Epithelial cell of proximal tubule (primary cell): Measurements from ENCODE around the gene SMAD3. TPM values are rescaled to one million over a fixed set of nuclear protein-coding genes. Genes with fewer than 3 reads are reported as not detected.

ENCODE experiments used
- DNase-seq: peaks from one replicate; pipeline ENCODE4 v3.0.0-alpha.2; 2011; ENCODE audit warnings: low read depth
- H3K4me3 ChIP-seq: 2 replicates; pipeline ENCODE4 v1.5.1; 2011; ENCODE audit warnings: low read depth, mild to moderate bottlenecking, low read length
- total RNA-seq: library from RNA; depleted of rRNA; stranded (reverse); fragments of >200 nt; gene quantifications from 2 replicates; pipeline ENCODE4 v1.2.3, GENCODE V29; 2015
- TF ChIP-seq, protein P1 (sequence below): conservative IDR thresholded peaks from 2 replicates; pipeline ENCODE4 v1.5.1; 2012; ENCODE audit warnings: low read depth, mild to moderate bottlenecking, low read length

The SMAD3 gene
- total RNA-seq, 1 donor from 2014 or later = 97.4 TPM

DNA sequence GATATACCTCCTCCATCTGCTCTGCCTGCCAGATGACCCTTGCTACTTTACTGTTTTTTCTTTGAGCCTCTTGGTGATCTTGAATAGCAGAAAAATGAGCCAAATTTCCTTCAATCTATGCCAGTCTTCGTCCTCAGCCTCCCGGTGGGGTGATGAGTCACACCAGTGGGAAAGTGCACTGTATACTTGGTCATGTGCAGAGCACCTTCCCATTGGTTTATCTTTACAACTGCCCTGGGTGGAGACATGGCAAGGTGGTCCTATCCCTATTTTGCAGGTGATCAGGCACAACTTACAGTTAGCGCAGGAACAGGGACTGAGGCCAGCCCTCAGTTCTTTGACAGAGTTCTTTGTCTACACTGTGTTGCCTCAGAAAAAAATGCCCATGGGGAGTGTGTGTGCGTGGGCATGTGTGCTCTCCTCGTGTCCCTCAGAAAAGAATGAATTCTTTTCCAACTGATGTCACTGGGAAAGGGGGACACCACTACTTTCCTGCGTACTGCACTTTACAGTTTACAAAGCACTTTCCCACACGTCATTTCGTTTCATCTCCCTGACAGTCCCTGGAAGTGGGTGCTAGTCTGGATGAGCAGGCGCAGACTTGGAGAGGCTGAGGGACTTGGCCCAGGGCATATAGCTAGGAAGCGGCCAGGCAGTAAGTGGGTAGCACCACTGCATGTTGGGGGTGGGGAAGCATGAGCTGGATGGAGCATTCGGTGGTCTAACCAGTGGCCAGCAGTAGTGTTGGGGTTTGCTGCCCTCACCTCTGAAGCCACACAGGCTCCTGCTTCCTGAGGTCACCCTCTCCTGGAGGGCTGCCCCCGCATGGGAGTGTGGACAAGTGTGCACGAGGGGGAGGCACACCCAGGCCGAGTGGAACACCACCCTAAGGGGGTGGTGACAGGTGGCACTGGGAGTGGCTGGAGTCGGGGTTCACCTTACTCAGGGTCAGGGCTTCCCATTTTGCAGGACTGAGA is 24.1 kb downstream of the SMAD3 start:
- DNase-seq = no peak
- H3K4me3 ChIP-seq = no peak overlapping the region
- TF ChIP-seq, protein P1, sequence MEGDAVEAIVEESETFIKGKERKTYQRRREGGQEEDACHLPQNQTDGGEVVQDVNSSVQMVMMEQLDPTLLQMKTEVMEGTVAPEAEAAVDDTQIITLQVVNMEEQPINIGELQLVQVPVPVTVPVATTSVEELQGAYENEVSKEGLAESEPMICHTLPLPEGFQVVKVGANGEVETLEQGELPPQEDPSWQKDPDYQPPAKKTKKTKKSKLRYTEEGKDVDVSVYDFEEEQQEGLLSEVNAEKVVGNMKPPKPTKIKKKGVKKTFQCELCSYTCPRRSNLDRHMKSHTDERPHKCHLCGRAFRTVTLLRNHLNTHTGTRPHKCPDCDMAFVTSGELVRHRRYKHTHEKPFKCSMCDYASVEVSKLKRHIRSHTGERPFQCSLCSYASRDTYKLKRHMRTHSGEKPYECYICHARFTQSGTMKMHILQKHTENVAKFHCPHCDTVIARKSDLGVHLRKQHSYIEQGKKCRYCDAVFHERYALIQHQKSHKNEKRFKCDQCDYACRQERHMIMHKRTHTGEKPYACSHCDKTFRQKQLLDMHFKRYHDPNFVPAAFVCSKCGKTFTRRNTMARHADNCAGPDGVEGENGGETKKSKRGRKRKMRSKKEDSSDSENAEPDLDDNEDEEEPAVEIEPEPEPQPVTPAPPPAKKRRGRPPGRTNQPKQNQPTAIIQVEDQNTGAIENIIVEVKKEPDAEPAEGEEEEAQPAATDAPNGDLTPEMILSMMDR = no peak

DNA sequence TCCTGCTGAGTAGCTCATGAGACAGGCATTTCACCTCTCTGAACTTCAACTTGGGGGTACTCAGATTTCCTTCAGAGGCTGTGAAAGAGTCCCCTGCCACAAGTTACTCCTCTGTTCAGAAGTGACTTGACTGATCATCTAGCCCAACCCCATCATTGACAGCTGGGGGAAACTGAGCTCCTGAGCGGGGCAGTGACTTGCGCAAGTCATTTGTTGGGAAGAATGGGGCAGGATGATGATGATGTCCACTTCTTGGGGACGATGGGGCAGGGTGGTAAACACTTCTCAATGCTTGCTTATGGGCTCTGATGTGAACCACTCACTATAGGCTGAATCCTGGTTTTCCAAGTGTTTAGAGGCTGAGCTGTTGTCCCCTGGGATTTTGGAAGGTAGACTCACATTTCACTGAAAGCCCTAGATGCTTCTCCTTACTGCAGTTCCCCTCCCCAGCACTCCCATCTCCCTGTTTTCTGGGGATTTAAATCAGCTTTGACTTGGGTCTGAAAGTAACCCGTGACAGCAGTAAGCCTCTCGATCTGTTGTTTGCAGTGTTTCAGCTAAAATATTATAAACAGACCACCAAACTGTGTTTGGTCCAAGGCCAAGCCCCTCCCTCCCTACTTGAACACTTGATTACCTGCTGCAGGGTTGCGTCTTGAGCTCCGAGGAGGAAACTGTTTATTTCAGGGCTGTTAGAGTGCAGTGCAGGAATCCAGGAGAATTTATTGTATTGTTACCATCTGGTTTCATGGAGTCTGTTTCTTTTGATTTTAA is 25.1 kb downstream of the SMAD3 start:
- DNase-seq = no peak
- no peak overlapping the region for H3K4me3 ChIP-seq
- TF ChIP-seq, protein P1 = no peak

DNA sequence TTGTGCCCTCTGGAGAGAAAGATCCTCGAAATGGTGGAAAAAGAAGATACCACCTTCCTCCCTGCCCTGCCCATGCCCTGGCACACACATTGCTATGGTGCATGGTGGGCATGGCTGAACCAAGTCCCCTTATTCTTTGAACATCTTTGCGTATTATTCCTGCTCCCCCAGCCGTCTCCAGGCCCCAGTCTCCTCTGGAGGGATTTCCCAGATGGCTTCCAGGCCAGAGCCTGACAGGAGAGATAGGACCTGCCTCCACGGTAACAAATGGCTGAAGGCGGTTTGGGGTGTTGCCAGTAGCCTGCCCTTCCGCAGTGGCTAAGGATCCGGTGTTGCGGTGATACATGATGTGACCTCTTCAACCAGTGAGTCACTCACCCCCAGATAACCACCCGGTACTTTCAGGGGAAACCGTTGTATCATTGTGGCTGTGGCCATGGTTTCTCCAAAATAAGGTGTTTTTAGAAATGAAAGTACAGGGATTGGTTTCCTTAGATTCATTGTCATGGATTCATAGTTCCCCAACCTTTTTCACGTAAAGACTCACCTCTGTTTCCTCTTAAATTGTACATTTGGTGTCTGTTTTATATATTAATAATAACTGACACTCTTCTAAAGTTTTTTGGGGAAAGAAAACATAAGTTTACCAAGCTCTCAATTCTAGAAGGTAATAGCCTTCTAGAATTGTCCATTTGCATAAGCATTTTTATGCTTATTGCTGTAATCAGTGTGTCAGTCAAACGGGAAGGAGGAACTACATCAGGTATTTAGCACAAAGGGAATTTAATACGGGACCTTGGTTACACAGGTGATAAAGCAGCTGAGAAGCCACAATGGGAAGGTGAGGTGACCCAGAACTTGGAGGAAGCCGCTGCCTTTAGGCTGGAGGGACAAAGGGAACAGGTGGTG is 25.9 kb downstream of the SMAD3 start:
- H3K4me3 ChIP-seq = no peak overlapping the region

DNA sequence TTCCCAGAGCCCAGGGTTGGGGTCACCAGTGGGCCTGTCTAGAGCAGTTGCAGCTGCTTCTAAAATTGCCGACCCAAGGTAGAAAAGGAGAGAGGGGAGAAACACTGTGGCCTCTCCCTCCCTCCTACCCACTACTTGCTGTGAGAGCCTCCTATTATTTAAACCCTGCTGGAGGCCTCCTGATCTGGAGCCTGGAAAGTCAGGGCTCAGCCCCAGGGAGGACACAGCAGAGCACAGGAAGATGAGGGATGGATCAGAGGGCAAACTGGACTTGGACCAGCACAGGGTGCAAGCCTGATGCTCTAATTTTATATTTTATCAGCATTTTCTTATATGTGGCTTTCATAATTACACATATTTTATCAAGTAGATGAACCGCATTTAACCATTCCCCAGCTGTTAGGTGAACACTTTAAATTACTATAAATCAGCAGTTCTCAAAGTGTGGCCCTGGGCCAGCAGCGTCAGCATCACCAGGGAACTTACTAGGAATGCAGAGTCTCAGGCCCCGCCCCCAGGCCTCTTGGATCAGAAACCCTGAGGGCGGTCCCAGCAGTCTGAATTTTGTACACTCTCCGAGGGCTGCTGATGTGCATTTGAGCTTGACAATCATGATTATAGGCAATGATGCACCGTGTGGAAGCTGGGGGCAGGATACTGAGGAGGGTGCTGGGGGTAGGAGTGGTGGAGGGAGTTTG is 26.7 kb downstream of the SMAD3 start:
- no peak for DNase-seq
- TF ChIP-seq, protein P1 = no peak
- no peak overlapping the region for H3K4me3 ChIP-seq

More for the DNA sequence above, 25.9 kb downstream of the SMAD3 start:
- TF ChIP-seq, protein P1 = no peak
- no peak for DNase-seq

DNA sequence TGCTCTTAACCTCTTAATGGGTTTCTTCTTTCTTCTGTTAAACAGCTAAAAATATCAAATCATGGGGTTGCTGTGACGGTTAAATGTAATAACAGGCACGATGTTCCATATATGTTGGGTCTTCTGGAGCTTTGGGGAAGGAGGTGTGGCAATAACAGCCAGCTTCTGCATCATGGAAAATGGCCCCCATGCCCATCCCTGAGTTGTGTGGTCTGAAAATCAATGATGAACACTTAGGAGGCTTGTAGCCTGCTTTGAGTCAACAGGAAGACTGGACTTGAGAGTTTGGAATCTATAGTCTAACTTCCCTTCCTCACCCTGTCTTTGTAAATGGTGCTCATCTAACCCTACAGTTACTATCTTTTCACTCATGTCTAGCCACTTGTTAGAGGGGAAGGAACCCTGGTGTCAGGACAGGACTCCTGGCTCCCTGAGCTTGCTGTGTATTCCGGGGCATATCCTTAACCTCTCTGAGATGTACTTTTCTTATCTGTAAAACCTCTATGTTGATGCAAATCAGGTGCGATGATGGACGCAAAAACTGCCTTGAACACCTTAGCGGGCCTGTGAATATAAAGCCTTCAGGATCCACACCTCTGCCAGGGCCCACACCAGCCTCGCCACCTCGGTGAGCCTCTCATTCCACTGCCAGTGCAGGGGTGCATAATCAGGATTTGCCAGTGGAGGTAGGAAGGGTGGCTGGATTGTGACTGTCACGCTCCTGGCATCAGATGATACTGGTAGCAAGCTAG is 27.5 kb downstream of the SMAD3 start:
- H3K4me3 ChIP-seq = no peak overlapping the region
- TF ChIP-seq, protein P1 = no peak
- no peak for DNase-seq
